GM21515 (cell line): ENCODE measurements around the gene POLR2F.

ENCODE experiments used
- ATAC-seq: cut with Tn5 transposase; IDR thresholded peaks from one replicate; pipeline ENCODE4 v1.9.1; 2021; ENCODE audit not compliant: unreplicated experiment

The POLR2F gene

GRCh38 chr22:37953437-37954179 is at the start of gene POLR2F, which contains the start of gene C22orf23:
POLR2F (plus strand) TSS chr22:37953699; CDS start chr22:37953788, 89 bp downstream.
C22orf23 (minus strand) TSS chr22:37953601; CDS start chr22:37953149, 452 bp downstream.
- ATAC-seq: peak; percentile 78

GRCh38 chr22:37904572-37905533 is 48.6 kb upstream of the POLR2F start:
- ATAC-seq: no peak

GRCh38 chr22:37905534-37906363 is 47.8 kb upstream of the POLR2F start, which contains the start of gene MICALL1:
MICALL1 (plus strand) TSS chr22:37906297; CDS start chr22:37906423, 126 bp downstream.
- peak; percentile 78 for ATAC-seq

DNA sequence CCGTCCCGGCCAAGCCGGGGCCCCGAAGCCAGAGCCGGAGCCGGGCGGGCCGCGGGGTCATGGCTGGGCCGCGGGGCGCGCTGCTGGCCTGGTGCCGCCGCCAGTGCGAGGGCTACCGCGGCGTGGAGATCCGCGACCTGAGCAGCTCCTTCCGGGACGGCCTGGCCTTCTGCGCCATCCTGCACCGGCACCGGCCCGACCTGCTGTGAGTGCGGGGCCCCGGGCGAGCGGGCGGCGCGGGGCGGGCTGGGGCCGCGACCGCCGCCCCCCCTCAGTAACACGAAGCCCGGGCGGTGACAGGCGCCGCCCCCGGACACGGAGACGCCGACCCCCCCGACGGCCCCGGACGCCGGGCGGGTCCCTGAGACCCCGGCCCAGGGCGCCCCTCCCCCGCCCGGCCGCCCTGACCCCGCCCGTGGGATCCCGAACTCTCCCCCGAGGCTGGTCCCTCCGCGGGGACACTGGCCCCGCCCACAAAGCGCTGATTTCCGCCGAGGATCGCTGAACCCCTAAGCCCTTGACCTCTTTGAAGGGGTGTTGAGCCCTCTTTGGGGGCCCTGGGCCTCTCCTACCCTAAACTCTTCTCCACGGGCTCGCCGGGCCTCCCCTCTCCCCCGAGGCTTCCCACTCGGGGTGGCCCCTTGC is 47.0 kb upstream of the POLR2F start:
- ATAC-seq: peak; percentile 33

DNA sequence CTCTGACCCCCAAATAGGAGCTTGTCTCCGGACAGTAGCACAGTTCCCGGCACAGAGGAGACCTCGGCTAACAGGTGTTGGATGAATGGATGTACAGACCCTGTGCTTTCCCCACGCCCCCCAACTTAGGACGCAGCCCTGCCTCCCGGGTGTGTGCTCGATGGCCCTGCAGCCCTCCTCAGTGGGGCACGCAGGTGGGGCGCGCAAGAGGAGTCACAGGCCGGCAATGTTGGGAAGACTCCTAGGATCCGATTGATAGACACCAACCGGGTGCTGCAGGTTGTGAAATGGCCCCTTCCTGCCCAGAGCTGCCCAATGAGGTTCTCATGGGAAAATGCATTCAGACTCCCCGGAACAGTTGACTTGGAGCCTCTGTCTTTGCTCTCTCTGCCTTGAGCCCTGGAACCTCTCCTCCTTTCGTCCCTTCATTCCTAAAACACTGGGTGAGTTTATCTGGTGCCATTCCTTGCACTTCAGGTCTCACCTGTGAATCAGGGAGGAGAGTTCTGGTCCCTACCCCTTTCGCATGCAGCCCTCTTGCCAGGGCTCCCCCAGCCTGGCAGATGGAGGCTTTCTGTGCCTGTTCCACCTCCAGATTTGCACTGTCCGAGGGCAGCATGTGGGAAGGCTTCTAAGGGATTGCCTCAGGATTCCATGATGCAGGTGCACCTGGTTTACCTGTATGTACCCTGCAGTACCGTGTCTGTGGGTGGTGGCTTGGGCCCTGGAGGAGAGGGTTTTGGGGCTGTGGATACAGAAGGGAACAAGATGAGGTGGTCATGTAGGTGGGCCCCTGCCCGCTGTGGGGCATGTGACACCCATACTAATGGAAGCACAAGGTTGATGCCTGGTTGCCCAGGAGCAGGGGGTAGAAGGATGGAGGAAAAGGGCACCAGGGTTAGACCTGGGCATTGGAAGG is 46.2 kb upstream of the POLR2F start:
- no peak for ATAC-seq

GRCh38 chr22:37909766-37910165 is 43.7 kb upstream of the POLR2F start:
- no peak for ATAC-seq

DNA sequence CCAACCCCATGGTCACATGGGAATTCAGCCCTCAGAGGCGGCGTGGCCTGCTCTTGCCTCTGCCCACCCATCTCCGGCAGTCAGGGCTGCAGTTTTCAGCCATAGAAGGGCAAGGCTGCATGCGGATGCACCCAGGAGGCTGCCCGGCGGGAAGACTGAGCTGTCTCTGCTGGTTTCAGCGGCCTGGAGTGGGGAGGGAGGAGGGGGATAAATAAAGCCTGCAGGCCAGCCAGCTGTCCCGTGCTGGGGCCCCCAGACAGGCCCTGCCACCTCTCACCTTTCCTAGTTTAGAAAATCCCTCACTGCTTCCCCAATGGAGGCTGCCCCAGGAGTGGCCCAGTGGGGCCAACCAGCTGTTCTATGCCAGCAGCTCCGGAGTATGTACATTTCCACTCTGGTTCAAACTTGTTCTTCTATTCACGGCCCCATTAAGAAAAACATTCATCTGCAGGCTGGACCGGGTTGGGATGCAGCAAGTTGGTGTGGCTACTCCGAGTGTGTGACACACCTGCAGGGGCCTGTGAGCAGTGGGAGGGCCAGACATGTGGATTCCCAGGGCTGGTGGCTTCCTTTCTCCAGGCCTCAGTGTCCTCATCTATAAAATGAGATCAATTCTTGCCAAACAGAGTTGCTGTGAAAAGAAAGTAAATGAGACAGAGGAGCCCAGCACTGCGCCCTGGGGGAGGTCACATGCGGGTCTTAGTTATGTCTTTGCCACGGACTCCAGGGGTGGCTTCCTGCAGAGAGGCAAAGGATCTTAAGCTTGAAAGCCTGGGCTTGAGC is 42.4 kb upstream of the POLR2F start:
- no peak for ATAC-seq

GRCh38 chr22:37911697-37912096 is 41.8 kb upstream of the POLR2F start:
- ATAC-seq: no peak

GRCh38 chr22:37912171-37912570 is 41.3 kb upstream of the POLR2F start:
- no peak for ATAC-seq

DNA sequence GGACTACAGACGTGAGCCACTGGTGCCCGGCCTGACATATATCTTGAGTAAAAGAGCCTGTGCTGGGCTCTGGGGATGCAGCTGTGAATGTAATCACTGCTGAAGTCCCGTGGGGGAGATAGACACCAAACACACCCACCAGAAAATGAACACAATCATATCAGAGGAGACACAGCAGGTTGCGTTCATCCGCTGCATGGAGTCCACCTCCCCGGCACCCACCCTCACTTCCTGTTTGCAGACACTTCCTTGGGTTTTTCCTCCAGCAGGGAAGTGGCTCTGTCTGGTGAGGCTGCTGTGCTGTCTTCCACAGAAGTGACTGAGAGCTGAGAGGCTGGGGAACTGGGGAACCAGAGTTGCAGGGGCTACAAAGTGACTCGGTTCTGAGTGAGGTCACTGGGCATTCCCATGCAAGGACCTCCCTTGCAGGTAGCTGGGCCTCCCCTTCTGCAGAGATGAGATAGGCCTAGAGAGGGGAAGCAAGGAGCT is 40.2 kb upstream of the POLR2F start:
- no peak for ATAC-seq

GRCh38 chr22:37916311-37916710 is 37.2 kb upstream of the POLR2F start:
- no peak for ATAC-seq

- no peak for ATAC-seq
These were observed 35.5 kb upstream of the POLR2F start for GRCh38 chr22:37917874-37918548.

DNA sequence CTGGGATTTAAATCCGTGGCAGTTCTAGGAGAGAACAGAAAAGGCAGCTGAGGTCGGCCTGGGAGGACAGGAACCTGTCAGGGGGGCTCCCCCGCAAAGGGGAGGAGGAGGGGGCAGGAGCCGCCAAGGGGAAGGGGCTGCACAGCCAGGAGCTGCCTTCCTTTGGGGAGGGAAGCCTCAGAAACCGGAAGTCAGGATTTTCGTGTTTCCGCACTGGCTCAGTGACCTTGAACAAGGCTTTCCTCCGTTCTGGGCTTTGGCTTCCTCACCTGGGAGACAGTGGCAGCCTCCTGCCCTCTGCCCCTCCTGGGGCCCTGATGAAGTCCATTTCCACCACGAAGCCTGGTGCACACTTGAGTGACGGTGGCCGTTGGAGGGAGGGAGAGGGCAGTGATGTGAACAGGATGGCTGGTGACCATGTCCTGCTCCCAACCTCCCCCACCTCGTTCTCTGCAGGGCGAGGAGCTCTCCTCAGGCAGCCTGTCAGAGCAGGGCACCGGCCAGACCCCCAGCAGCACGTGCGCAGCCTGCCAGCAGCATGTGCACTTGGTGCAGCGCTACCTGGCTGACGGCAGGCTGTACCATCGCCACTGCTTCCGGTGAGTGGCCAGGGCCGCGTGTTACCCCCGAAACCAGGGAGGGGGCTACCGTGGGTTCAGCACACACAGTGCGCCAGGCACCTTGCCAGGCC is 34.8 kb upstream of the POLR2F start:
- ATAC-seq: no peak

DNA sequence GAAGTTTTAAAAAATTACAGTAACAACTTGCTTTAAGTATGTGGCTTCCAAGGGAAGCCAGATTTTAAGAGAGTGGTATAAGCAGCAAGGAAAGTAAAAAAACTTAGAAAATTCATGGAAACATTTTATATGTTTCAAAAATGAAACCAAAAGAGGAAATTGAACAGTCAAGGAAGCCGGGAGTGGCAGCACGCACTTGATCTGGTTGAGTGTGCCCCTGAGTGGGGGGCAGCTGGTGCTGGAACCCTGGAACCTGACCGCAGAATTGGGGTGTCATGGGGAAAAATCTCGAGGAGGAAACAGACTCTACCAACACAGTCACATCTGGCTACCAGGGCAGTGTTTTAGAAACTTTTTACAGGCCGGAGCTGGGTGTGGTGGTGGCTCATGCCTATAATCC is 33.4 kb upstream of the POLR2F start:
- ATAC-seq: no peak

DNA sequence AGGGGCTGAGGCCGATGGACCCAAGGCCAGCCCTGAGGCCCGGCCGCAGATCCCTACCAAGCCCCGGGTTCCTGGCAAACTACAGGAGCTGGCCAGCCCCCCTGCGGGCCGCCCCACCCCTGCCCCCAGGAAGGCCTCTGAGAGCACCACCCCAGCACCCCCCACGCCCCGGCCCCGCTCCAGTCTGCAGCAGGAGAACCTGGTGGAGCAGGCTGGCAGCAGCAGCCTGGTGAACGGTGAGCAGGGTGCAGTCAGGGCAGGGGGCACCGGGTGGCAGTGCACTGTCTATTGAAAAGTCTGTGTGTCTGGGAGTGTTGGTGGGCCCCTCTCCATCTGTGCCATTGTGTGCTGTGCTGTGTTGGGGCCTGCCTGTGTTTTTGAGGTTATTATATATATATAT is 31.3 kb upstream of the POLR2F start:
- ATAC-seq: no peak

GRCh38 chr22:37923927-37924326 is 29.6 kb upstream of the POLR2F start:
- ATAC-seq: no peak

DNA sequence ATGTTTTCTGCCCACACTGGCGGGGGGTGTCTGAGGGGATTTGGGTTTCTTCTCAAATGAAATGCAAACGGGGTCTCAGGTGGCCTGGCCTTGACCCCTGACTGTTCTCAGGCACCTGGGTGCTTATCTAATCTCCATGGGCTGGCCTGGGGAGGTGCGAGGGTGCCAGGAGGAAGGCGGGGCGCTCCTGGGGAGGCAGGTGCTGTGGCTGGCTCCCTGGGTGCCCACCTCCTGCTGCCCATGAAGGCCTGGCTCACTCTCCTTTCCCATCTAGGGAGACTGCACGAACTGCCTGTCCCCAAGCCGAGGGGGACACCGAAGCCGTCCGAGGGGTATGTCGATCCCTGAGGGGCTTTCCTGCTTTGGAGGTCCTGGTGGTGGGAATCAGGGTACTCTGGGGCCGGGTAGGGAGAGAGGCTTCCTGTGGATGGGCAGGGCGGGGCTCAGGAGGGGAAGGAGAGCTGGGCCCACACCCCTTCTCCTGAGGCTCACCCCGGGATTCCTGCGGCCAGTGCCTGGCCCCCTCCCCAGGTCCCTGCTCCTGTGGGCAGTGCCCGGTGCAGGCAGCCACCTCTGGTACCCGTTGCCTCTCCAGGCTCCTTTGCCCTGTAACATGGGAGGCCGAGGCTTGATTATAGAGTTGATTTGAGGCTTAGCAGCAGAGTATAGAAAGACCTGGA is 29.0 kb upstream of the POLR2F start:
- no peak for ATAC-seq
